GM12878 (cell line): Measurements from ENCODE around the gene EPB41L1. TPM values are rescaled to one million over a fixed set of nuclear protein-coding genes. Genes with fewer than 3 reads are reported as not detected.

ENCODE experiments used
- ATAC-seq: fragments of 200-7000 bp; cut with Tn5 transposase; 3 replicates; pipeline ENCODE4 v1.9.1; 2020; ENCODE audit warnings: mild to moderate bottlenecking, moderate library complexity
- BruUV-seq: library from RNA; stranded (reverse); fragments of 400-500 nt; replicated peaks from 2 replicates; lab custom pipeline; 2021; lab: Mats Ljungman, UMichigan
- CTCF ChIA-PET: fragments of 300-600 bp; sonication (Branson Sonifier 250); formaldehyde crosslinking; extraction: SDS; loops from one replicate; lab custom pipeline; 2021; ENCODE audit warnings: inconsistent platforms; lab: Yijun Ruan, JAX
- POLR2A ChIA-PET: fragments of 350-600 bp; formaldehyde crosslinking; extraction: SDS; loops from one replicate; lab custom pipeline; 2021; ENCODE audit warnings: inconsistent platforms; lab: Charles Lee
- RAD21 ChIA-PET: fragments of 300-600 bp; sonication (Branson Sonifier 250); formaldehyde crosslinking; loops from one replicate; lab custom pipeline; 2023; ENCODE audit warnings: antibody characterized with exemption; ENCODE audit not compliant: unreplicated experiment; lab: Charles Lee
- SMC1A ChIA-PET: fragments of 300-600 bp; sonication (Branson Sonifier 250); formaldehyde crosslinking; loops from one replicate; lab custom pipeline; 2023; ENCODE audit not compliant: unreplicated experiment, uncharacterized antibody; lab: Charles Lee
- DNase-seq: peaks from one replicate; pipeline ENCODE4 v3.0.0-alpha.2; 2011; ENCODE audit warnings: low read depth, low spot score
- FAIRE-seq: peaks from 3 replicates; lab custom pipeline; 2011; peaks lifted over from hg19 to GRCh38; lab: Jason Lieb, UNC
- H2AFZ ChIP-seq: 2 replicates; pipeline ENCODE4 v1.6.0; 2011; ENCODE audit warnings: low read depth, low read length, control low read depth; ENCODE audit not compliant: control insufficient read depth
- H3K27ac ChIP-seq: 2 replicates; pipeline ENCODE4 v1.5.1; 2011; ENCODE audit warnings: control low read depth; ENCODE audit not compliant: control insufficient read depth, insufficient read depth
- H3K27me3 ChIP-seq, 2 experiments: replicated peaks in 1 of 2; 2 replicates each; pipeline versions ENCODE4 v1.6.0 to v1.6.1; 2011; ENCODE audit warnings: low read length in 1 of 2; ENCODE audit not compliant: control insufficient read depth in 2 of 2, insufficient read depth in 2 of 2
- H3K36me3 ChIP-seq, 2 experiments: 2 replicates each; pipeline ENCODE4 v1.5.1; 2011; ENCODE audit warnings: low read length in 1 of 2; ENCODE audit not compliant: control insufficient read depth in 2 of 2, insufficient read depth in 2 of 2
- H3K4me1 ChIP-seq: 2 replicates; pipeline ENCODE4 v1.6.1; 2011; ENCODE audit warnings: mild to moderate bottlenecking, low read length, moderate library complexity, mixed read lengths; ENCODE audit not compliant: control insufficient read depth, insufficient read depth
- H3K4me2 ChIP-seq: 2 replicates; pipeline ENCODE4 v1.6.0; 2011; ENCODE audit warnings: control low read depth; ENCODE audit not compliant: control insufficient read depth, insufficient read depth
- H3K4me3 ChIP-seq: fragments of 200-600 bp; sonication (generic); 2 replicates; pipeline ENCODE4 v1.5.1; 2016
- H3K79me2 ChIP-seq: 2 replicates; pipeline ENCODE4 v1.6.0; 2011; ENCODE audit warnings: low read length; ENCODE audit not compliant: control insufficient read depth, insufficient read depth
- H3K9ac ChIP-seq: 2 replicates; pipeline ENCODE4 v1.8.0; 2011; ENCODE audit warnings: low read length, control low read depth, mixed read lengths; ENCODE audit not compliant: control insufficient read depth, insufficient read depth
- H3K9me3 ChIP-seq: replicated peaks from 3 replicates; pipeline ENCODE4 v1.5.1; 2011; ENCODE audit warnings: mild to moderate bottlenecking, low read length; ENCODE audit not compliant: control insufficient read depth, insufficient read depth
- H4K20me1 ChIP-seq: 2 replicates; pipeline ENCODE4 v1.6.0; 2011; ENCODE audit not compliant: control insufficient read depth, insufficient read depth
- CTCF ChIP-seq, 3 experiments: IDR thresholded peaks in 2 of 3; conservative IDR thresholded peaks in 1 of 3; 2 replicates each; pipeline ENCODE4 v1.5.1; 2011; ENCODE audit warnings: low read depth in 3 of 3, low read length in 3 of 3, mild to moderate bottlenecking in 3 of 3, control low read depth in 2 of 3, moderate library complexity in 2 of 3, inconsistent platforms in 1 of 3, mixed read lengths in 1 of 3; ENCODE audit not compliant: control insufficient read depth in 2 of 3, insufficient read depth in 1 of 3; ENCODE audit errors: extremely low read depth in 1 of 3
- NBN ChIP-seq: fragments of 450-650 bp; IDR thresholded peaks from 2 replicates; pipeline ENCODE4 v1.6.1; 2016
- SMC3 ChIP-seq: IDR thresholded peaks from 2 replicates; pipeline ENCODE4 v1.6.1; 2011; ENCODE audit warnings: low read length, improper control_type of control experiment, borderline replicate concordance
- SPI1 ChIP-seq: IDR thresholded peaks from 2 replicates; pipeline ENCODE4 v1.6.1; 2011; ENCODE audit warnings: low read depth, mild to moderate bottlenecking, low read length, moderate library complexity, borderline replicate concordance; ENCODE audit not compliant: insufficient read depth
- STAT1 ChIP-seq: fragments of 450-650 bp; conservative IDR thresholded peaks from 2 replicates; pipeline ENCODE4 v1.6.1; 2014; ENCODE audit warnings: antibody characterized with exemption, mild to moderate bottlenecking
- ZBTB33 ChIP-seq: fragments of 450-650 bp; IDR thresholded peaks from 2 replicates; pipeline ENCODE4 v1.6.1; 2017; ENCODE audit warnings: mild to moderate bottlenecking
- WGBS: methylation state at CpG from one replicate; pipeline ENCODE4 v1.1.6; 2016; ENCODE audit warnings: low lambda C conversion rate; ENCODE audit not compliant: insufficient replicate concordance, insufficient coverage; ENCODE audit errors: missing lambda C conversion rate; 5-methylcytosine and 5-hydroxymethylcytosine counted together
- in situ Hi-C: fragments of 300-500 bp; cut with MboI; formaldehyde crosslinking; loops from 9 replicates; pipeline ENCODE4 v1.14.3; 2018; ENCODE audit warnings: mixed read lengths
- intact Hi-C: fragments of 100-400 bp; cut with micrococcal nuclease; formaldehyde crosslinking; loops from one replicate; pipeline ENCODE4 v1.14.2; 2022; ENCODE audit not compliant: unreplicated experiment
- polyA plus RNA-seq, 11 experiments: library from polyadenylated mRNA; depleted of rRNA in 4 of 11; unstranded in 6 of 11; stranded (reverse) in 5 of 11; fragments of >200 nt; fragmentation: Nextera tagmentation in 4 of 11; fragmentation: Illumina TruSeq in 1 of 11; extraction: Ambion mirVana in 4 of 11; extraction: Trizol in 1 of 11; gene quantifications; 1 replicate in 1 of 11; 2 replicates in 10 of 11; pipeline versions ENCODE4 v1.2.1 to v1.2.3, GENCODE V29; 2011 to 2016; ENCODE audit warnings: inconsistent platforms in 2 of 11, missing spikeins in 2 of 11, low read depth in 1 of 11
- total RNA-seq, 4 experiments: library from RNA; depleted of rRNA in 3 of 4; stranded (reverse); fragments of >200 nt in 3 of 4; fragmentation: Illumina TruSeq in 1 of 4; extraction: Trizol in 1 of 4; gene quantifications; 2 replicates each; pipeline versions ENCODE4 v1.2.1 to v1.2.3, GENCODE V29; 2013 to 2021

The EPB41L1 gene
- total and polyA plus RNA-seq, 10 of the 15 experiments (the other 5 are each of a cell fraction or from before 2014, with no cell fraction given), result 0.08 to 3.2 (median 0.31) TPM

GRCh38 chr20:36113566-36114250 is 40.8 kb upstream of the EPB41L1 start:
- peak; percentile 85 for FAIRE-seq
- Histone ChIP-seq H3K36me3 (no peaks in the 10 kb centered on the region), H3K9ac (no peak overlapping the region), H2AFZ (peak overlapping the region; percentile 20; the same call in 1 of the 2 replicates), H4K20me1 (no peaks in the 10 kb centered on the region), H3K4me1 (peaks cover 8% of the 10 kb centered on the region; the same call in 1 of the 2 replicates), H3K27me3 (no peaks in the 10 kb centered on the region; a peak in 1 of 4 replicates), H3K27ac (no peak overlapping the region), H3K4me2 (no peak overlapping the region; the same call in 1 of the 2 replicates), H3K9me3 (no peaks in the 10 kb centered on the region), H3K79me2 (no peaks in the 10 kb centered on the region), H3K4me3 (no peak overlapping the region)
- ChIA-PET POLR2A (interaction anchor here (0.6 to 0.7 kb wide), 2 partner anchors 28 to 61 kb away, joined by 3 read pairs; no protein-coding TSS in a partner anchor), SMC1A (interaction anchor here (0.6 to 1.6 kb wide), 5 partner anchors 13 to 121 kb away, joined by 3 to 6 read pairs (median 3); no protein-coding TSS in a partner anchor), CTCF (interaction anchor here (0.6 to 2.2 kb wide), 6 partner anchors 15 to 796 kb away, joined by 3 to 10 read pairs (median 4); no protein-coding TSS in a partner anchor), RAD21 (interaction anchor here (0.7 to 2.0 kb wide), 8 partner anchors 8 to 121 kb away, joined by 3 to 7 read pairs (median 4); no protein-coding TSS in a partner anchor)
- peak; percentile 28 for DNase-seq
- TF ChIP-seq SMC3, result no peak
- peak; percentile 89 for TF ChIP-seq SPI1
- ATAC-seq, result peak; percentile 83
- BruUV-seq, result no TSS peak
- in situ Hi-C loops, result no loop called here
- intact Hi-C loops, result no loop called here
- 36% methylated on average over 13 of the region's 13 CpGs for WGBS

GRCh38 chr20:36114707-36115106 is 39.8 kb upstream of the EPB41L1 start:
- 66% methylated on average over 3 of the region's 3 CpGs for WGBS
- POLR2A ChIA-PET, result no interaction called here
- FAIRE-seq (no peak), DNase-seq (no peak), ATAC-seq (no peak)
- SMC1A ChIA-PET, result interaction anchor here (0.7 to 1.6 kb wide), 5 partner anchors 12 to 120 kb away, joined by 3 to 6 read pairs (median 3); no protein-coding TSS in a partner anchor
- H3K79me2 ChIP-seq, result no peaks in the 10 kb centered on the region
- RAD21 ChIA-PET, result interaction anchor here (1.0 to 1.9 kb wide), 5 partner anchors 9 to 122 kb away, joined by 3 to 7 read pairs (median 5); no protein-coding TSS in a partner anchor
- no peak overlapping the region for H3K9ac ChIP-seq
- no TSS peak for BruUV-seq
- no peaks in the 10 kb centered on the region for H3K9me3 ChIP-seq
- in situ Hi-C loops (no loop called here), intact Hi-C loops (no loop called here)
- no peak overlapping the region for H2AFZ ChIP-seq
- H4K20me1 ChIP-seq, result no peaks in the 10 kb centered on the region
- H3K4me2 ChIP-seq, result no peak overlapping the region
- H3K27ac ChIP-seq, result no peak overlapping the region
- no peaks in the 10 kb centered on the region; a peak in 1 of 4 replicates for H3K27me3 ChIP-seq
- CTCF ChIA-PET, result interaction anchor here (1.1 to 2.2 kb wide), 4 partner anchors 16 to 124 kb away, joined by 3 to 10 read pairs (median 4); no protein-coding TSS in a partner anchor
- no peaks in the 10 kb centered on the region for H3K36me3 ChIP-seq
- H3K4me1 ChIP-seq, result peaks cover 8% of the 10 kb centered on the region; the same call in 1 of the 2 replicates
- no peak overlapping the region for H3K4me3 ChIP-seq
- TF ChIP-seq NBN, result no peak
- TF ChIP-seq STAT1, result no peak
- no peak for TF ChIP-seq CTCF (IDR thresholded peaks at IDR 0.05 in 2 of 3, conservative IDR thresholded peaks at IDR 0.05 in 1 of 3; ENCODE audit: control insufficient read depth in 2 of 3, extremely low read depth in 1 of 3, insufficient read depth in 1 of 3, low read depth in 3 of 3, low read length in 3 of 3)
- no peak for TF ChIP-seq ZBTB33
